ENCODE results near the gene HKDC1.

- TF ChIP-seq ZBTB33 (IDR thresholded peaks at IDR 0.05) (no peak), NFXL1 (IDR thresholded peaks at IDR 0.05; ENCODE audit: borderline replicate concordance) (no peak), MAX (IDR thresholded peaks at IDR 0.05; ENCODE audit: low read depth, low read length) (no peak), HDAC2 (IDR thresholded peaks at IDR 0.05) (no peak), SMC3 (IDR thresholded peaks at IDR 0.05; ENCODE audit: borderline replicate concordance, low read length) (no peak), CHD1 (IDR thresholded peaks at IDR 0.05; ENCODE audit: low read depth, low read length) (no peak), ZZZ3 (IDR thresholded peaks at IDR 0.05; ENCODE audit: control insufficient read depth, insufficient read length, low read depth) (no peak)
These were observed 4.5 kb upstream of the HKDC1 start for GRCh38 chr10:69215405-69216171.

All from GM12878 (cell line).